Measurements from ENCODE around the gene TXNDC9.
"Not testable (repeated sequence)": the region's sequence is repeated elsewhere in the genome, so short reads cannot be mapped to it uniquely, and the experiment has no call there.

Gene TXNDC9

DNA sequence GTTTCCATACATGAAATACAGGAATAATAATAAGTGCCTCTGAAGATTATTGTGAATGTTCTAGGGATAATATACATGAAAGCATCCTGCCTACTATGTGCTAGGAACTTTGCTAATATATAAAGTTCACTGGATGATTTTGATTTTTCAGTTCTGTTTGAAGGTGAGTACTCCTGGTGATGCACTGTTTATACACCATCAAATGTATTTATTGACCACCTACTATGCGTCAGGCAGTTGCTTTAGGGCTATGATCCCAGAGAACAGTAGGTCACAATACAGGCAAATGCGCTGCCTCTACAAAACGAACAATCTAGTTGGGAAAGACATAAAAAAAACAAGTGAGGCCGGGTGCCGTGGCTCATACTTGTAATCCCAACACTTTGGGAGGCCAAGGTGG lies 10.7 kb downstream of the TXNDC9 start:
- no peak for DNase-seq (ENCODE audit: low spot score)

DNA sequence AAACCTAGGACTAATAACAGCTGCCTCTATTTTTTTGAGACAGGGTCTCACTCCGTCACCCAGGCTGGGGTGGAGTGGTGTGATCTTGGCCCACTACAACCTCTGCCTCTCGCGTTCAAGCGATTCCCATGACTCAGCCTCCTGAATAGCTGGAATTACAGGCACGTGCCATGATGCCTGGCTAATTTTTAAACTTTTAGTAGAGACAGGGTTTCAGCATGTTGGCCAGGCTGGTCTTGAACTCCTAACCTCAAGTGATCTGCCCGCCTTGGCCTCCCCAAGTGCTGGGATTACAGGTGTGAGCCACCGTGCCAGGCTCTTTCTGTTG lies 18.3 kb downstream of the TXNDC9 start:
- not testable (repeated sequence) for DNase-seq (ENCODE audit: low spot score)

DNA sequence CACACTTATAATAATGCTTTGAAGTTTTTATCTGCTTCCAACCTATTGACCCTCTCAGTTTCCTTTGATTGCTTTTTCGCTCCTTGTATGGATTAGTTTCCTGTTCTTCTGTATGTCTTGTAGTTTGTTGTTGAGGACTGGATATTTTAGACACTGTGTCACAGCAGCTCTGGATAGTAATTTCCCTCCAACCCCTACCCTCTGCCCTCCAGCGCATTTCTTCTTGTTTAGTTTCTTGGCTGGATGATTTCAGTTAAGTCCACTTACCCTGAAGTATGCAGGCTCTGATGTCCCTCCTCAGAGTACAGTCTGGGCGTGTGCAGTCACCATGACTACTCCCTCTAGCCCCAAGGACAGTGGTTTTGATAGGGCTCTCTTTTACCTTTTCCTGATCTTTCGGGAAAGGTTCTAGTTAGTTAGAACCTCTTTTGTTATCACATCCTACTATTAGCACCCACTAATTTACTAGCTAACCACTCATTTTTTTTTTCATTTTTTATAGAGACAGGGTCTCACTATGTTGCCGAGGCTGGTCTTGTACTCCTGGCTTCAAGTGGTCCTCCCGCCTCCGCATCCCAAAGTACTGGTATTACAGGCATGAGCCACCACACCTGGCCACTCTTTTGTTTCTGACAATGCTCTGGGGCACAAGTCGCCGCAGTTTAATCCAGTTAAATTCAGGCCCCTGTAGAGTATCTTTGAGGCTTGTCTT lies 18.8 kb downstream of the TXNDC9 start:
- no peak for DNase-seq (ENCODE audit: low spot score)

DNA sequence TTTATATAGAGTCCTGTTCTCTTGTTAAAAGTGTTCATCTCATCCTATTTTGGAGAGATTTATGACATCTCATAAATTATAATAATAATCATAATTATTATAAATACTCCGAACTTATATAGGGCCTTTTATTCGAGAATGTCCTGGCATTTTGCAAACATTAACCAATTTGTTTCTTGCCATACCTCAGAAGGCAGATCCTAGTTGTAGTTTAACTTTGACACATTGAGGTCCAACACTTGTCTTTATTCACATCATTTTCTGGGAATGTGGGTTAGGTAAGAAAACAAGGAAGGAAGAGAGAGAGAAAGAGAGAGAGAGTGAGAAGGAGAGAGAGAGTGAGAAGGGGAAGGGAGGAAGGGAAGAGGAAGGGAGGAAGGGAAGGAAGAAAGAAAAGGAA lies 35.0 kb downstream of the TXNDC9 start, which contains the start of gene LYG1:
TSS of gene LYG1 (minus strand) at position 101 of the 400 bp plus-strand sequence. CDS start 5,527 bp downstream, outside the sequence.
- not testable (repeated sequence) for DNase-seq (ENCODE audit: low spot score)

DNA sequence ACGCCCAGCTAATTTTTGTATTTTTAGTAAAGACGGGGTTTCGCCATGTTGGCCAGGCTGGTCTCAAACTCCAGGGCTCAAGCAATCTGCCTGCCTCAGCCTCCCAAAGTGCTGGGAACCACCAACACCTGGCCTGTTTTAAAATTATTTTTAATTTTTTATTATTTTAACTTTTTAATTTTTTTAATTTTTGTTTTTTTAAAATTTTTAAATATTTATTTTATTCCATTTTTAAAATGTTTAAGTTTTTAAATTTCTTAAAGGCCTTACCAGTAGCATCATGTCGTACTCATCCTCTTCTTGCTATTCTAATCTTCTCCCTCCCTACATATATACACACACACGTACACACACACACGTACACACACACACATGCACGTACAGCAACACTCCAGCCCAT lies 36.6 kb downstream of the TXNDC9 start:
- DNase-seq (ENCODE audit: low spot score), result no peak

DNA sequence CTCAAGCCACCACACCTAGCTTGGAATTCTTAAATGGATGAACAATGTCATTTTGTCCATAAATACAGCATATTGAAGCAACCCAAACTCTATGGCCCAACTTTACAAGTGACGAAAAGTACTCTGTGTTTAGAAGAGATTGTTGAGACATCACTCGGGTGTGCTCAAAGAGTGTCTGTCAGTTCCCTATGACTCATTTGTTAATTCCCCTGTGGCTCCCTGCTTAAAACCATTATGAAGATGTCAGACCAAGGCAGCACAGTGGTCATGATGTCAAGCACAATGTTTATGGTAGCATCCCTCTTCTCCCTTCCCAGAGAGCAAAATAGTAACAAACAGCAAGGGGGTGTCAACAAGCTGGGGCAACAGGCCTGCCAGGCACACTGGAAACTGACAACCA lies 38.1 kb downstream of the TXNDC9 start:
- DNase-seq (ENCODE audit: low spot score), result no peak

DNA sequence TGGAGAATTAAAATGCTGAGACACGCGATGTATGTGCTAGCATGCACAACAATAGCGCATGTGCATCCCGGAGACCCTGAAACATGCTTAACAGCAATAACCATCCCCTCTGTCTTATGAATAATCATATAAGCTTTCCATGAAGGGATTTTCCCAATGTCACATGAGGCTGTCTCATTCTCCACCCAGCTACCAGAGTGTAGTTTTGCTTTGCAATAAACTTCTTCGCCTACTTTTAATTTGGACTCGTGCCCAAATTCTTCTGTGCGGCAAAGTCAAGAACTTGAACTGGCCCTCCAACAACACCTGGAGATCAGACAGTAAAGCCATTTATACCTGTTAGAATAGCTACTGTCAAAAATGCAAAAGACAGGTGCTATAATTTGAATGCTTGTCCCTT lies 50.6 kb downstream of the TXNDC9 start:
- no peak for DNase-seq (ENCODE audit: low spot score)

DNA sequence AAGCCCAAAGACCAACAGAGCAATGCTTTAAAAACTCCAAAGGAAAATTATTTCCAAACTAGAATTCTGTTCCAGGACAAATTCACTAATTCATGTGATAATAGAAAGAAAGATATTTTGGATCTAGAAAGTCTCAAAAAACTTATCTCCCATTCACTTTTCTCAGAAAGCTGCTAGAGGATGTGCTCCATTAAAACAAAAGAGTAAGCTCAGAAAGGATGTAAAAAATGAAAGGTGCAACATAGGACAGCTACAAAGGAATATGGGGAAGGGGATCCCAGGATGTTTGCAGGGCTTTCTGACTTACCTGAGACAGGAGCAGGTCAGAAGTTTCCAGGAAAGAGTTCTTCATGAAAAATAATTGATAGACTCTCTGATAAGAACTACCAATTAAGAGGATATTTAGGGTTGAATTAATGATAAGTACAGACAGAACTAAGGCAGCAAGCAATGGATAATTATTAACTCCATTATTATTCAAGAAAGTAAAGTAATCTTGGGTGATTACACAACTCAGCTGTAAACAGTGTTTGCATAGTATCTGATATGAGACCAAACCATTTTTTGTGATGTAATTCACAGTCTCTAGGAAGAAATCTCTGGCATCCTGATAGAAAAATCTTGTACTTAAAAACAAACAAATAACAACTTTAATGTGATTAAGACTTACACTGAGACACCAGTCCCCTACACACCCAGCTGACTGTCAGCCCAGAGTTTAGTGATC lies 56.0 kb downstream of the TXNDC9 start:
- DNase-seq (ENCODE audit: low spot score), result no peak

DNA sequence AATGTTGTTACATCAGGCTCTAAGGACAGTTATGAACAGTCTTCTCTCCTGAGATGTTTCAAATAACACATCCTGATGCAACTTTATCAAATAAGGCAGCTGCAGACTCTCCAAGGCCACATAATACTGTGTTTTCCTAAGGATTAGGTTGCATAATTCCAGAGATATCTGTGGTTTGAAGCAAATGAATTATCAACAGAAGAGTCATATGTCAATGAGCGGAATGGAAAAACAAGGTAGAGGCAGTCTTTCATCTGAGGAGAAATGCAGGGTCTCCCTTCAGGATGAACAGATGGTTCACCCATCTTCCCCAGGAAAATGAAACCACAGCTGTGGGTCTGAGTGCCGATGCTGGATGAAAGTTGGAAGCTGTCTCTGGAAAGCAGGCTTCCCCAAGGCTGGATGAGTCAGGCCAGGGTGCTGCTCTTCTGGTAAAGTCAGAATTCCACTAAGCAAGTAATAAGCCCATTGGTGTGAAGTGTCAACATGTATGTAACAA lies 57.3 kb downstream of the TXNDC9 start:
- DNase-seq (ENCODE audit: low spot score), result no peak

DNA sequence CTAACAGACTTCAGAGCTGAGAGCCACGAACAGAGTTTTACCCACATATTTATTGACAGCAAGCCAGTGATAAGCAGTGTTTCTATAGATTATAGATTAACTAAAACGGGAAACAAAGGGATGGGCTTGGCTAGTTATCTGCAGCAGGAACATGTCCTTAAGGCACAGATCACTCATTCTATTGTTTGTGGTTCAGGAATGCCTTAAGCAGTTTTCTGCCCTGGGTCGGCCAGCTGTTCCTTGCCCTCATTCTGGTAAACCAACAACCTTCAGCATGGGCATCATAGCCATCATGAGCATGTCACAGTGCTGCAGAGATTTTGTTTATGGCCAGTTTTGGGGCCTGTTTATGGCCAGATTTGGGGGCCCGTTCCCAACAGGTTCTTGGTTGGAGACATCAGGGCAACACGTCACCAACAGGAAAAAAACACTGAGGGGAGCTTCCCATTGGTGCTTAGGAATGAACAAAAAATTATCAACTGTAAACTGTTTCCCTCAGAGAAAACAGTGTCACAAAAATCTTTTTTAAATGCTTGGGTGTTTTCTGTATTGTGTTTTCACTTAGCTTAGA lies 57.9 kb downstream of the TXNDC9 start:
- not testable (repeated sequence) for DNase-seq (ENCODE audit: low spot score)

DNA sequence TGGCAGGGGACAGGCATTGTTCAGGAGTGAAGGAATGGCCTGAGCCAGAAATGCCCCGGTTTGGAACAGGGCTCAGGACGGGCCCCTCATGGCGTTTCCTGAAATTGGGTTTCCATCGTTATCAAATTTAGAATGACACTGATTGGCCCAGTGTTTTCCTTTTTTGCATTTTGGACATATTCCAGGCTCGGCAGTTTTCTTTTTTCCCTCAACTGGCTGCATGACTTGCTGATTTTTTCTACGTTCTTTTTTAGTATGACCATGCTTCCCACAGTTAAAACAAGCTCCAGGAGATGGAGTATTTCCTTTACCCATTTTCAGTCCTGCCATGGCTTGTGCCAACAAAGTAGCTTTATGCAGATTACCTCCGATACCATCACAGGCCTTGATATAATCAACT lies 60.3 kb downstream of the TXNDC9 start:
- no peak for DNase-seq (ENCODE audit: low spot score)

Measured in CD4-positive, alpha-beta T cell treated with Interleukin-2 at 100 ng/mL for 4 hours (primary cell).